Measurements from ENCODE around the gene CCDC117. TPM values are rescaled to one million over a fixed set of nuclear protein-coding genes. Genes with fewer than 3 reads are reported as not detected.
A peak's percentile ranks its signal among the peaks of the same experiment; 100 is the strongest.

Gene CCDC117
- total RNA-seq, 1 experiment from 2014 or later = 12.1 TPM

GRCh38 chr22:28795932-28796856 is 23.7 kb downstream of the CCDC117 start:
- peak overlapping the region; percentile 21 for H3K4me3 Mint-ChIP-seq (ENCODE audit: unreplicated experiment)
- no TSS peak for BruUV-seq (replicated peaks)
- peaks cover 72% of the 10 kb centered on the region for H3K36me3 Mint-ChIP-seq (ENCODE audit: insufficient read depth, unreplicated experiment)
- peak overlapping the region; percentile 35 for H3K27ac Mint-ChIP-seq (ENCODE audit: low read depth, unreplicated experiment)
- DNase-seq (ENCODE audit: unreplicated experiment) = no peak
- TF ChIP-seq, protein P1, sequence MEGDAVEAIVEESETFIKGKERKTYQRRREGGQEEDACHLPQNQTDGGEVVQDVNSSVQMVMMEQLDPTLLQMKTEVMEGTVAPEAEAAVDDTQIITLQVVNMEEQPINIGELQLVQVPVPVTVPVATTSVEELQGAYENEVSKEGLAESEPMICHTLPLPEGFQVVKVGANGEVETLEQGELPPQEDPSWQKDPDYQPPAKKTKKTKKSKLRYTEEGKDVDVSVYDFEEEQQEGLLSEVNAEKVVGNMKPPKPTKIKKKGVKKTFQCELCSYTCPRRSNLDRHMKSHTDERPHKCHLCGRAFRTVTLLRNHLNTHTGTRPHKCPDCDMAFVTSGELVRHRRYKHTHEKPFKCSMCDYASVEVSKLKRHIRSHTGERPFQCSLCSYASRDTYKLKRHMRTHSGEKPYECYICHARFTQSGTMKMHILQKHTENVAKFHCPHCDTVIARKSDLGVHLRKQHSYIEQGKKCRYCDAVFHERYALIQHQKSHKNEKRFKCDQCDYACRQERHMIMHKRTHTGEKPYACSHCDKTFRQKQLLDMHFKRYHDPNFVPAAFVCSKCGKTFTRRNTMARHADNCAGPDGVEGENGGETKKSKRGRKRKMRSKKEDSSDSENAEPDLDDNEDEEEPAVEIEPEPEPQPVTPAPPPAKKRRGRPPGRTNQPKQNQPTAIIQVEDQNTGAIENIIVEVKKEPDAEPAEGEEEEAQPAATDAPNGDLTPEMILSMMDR (IDR thresholded peaks at IDR 0.05; ENCODE audit: unreplicated experiment) = no peak
- CTCF ChIA-PET = interaction anchor here (0.6 to 1.4 kb wide), 2 partner anchors 9 to 33 kb away, joined by 3 to 4 read pairs; no protein-coding TSS in a partner anchor
- intact Hi-C loops (cut with micrococcal nuclease) = no loop called here
- POLR2A ChIA-PET = interaction anchor here (1.0 to 8.1 kb wide), 3 partner anchors 10 to 246 kb away, joined by 3 to 74 read pairs (median 61); partner anchors contain the start of gene CCDC117
- H3K4me1 Mint-ChIP-seq (ENCODE audit: insufficient read depth, unreplicated experiment) = peaks cover 8% of the 10 kb centered on the region
- no peaks in the 10 kb centered on the region for H3K27me3 Mint-ChIP-seq (ENCODE audit: insufficient read depth, unreplicated experiment)
- no peaks in the 10 kb centered on the region for H3K9me3 Mint-ChIP-seq (ENCODE audit: unreplicated experiment)

DNA sequence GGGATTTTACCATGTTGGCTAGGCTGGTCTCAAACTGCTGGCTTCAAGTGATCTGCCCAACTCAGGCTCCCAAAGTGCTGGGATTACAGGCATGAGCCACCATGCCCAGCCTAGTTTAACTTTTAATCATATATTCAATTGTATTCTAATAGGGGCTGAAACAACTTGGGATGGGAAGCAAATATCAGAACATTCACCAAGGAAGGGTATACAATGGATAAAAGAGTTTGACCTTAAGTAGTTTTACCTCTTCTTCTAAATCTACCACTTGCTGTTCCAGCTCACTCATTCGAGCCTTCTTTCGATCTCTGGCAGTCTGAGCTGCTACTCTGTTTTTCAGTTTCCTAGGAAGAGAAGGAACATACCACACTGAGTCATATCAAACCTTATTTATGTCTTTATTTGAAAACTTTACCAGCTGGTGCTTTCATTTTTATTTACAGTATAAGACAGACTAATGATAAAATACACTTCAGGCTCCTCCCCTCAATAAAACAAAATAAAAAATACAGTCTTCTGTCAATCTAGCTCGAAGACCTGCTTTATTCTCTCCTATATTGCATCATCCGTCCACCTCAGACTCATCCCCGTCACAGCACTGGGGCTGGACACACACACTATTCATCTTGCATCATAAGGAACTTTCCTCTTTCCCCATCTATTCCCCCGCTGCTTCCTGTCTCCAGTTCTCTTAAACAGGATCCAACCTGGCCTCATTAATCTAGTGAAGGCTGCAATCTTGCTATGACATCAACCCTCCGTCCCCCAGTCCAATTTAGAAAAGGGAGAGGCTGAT is 26.5 kb downstream of the CCDC117 start:
- no TSS peak for BruUV-seq (replicated peaks)
- Mint-ChIP-seq H3K4me1 (ENCODE audit: insufficient read depth, unreplicated experiment) (peaks cover 13% of the 10 kb centered on the region), H3K27ac (ENCODE audit: low read depth, unreplicated experiment) (peak overlapping the region; percentile 97), H3K9me3 (ENCODE audit: unreplicated experiment) (no peaks in the 10 kb centered on the region), H3K4me3 (ENCODE audit: unreplicated experiment) (peak overlapping the region; percentile 87), H3K36me3 (ENCODE audit: insufficient read depth, unreplicated experiment) (peaks cover 65% of the 10 kb centered on the region), H3K27me3 (ENCODE audit: insufficient read depth, unreplicated experiment) (no peaks in the 10 kb centered on the region)
- intact Hi-C loops (cut with micrococcal nuclease) = loop anchor here (2.0 kb wide), 1 partner anchor 56 kb away; the partner anchor contains the start of gene HSCB
- TF ChIP-seq, protein P1 (IDR thresholded peaks at IDR 0.05; ENCODE audit: unreplicated experiment) = no peak
- peak; percentile 97 for DNase-seq (ENCODE audit: unreplicated experiment)
- ChIA-PET POLR2A (interaction anchor here (0.5 to 8.1 kb wide), 32 partner anchors 8 to 894 kb away, joined by 3 to 74 read pairs (median 3); partner anchors contain the start of genes CCDC117, CHEK2, HSCB and KREMEN1), CTCF (interaction anchor here (0.7 to 3.8 kb wide), 6 partner anchors 9 to 1167 kb away, joined by 3 to 17 read pairs (median 4); no protein-coding TSS in a partner anchor)

- POLR2A ChIA-PET = interaction anchor here (0.6 to 8.1 kb wide), 33 partner anchors 9 to 882 kb away, joined by 3 to 74 read pairs (median 4); partner anchors contain the start of genes CCDC117, CHEK2, EWSR1 and HSCB
- TF ChIP-seq, protein P1 (IDR thresholded peaks at IDR 0.05; ENCODE audit: unreplicated experiment) = no peak
- no peaks in the 10 kb centered on the region for H3K9me3 Mint-ChIP-seq (ENCODE audit: unreplicated experiment)
- H3K27ac Mint-ChIP-seq (ENCODE audit: low read depth, unreplicated experiment) = peak overlapping the region; percentile 97
- peaks cover 13% of the 10 kb centered on the region for H3K4me1 Mint-ChIP-seq (ENCODE audit: insufficient read depth, unreplicated experiment)
- TSS peak; percentile 56 for BruUV-seq (replicated peaks)
- no peaks in the 10 kb centered on the region for H3K27me3 Mint-ChIP-seq (ENCODE audit: insufficient read depth, unreplicated experiment)
- peak; percentile 57 for DNase-seq (ENCODE audit: unreplicated experiment)
- intact Hi-C loops (cut with micrococcal nuclease) = loop anchor here (1.0 to 2.0 kb wide), 2 partner anchors 57 to 89 kb away; partner anchors contain the start of gene HSCB
- CTCF ChIA-PET = interaction anchor here (0.7 to 3.8 kb wide), 6 partner anchors 10 to 1167 kb away, joined by 3 to 17 read pairs (median 4); no protein-coding TSS in a partner anchor
- peaks cover 64% of the 10 kb centered on the region for H3K36me3 Mint-ChIP-seq (ENCODE audit: insufficient read depth, unreplicated experiment)
- H3K4me3 Mint-ChIP-seq (ENCODE audit: unreplicated experiment) = peak overlapping the region; percentile 87
Measured at GRCh38 chr22:28799606-28800307, 27.3 kb downstream of the CCDC117 start.

Measured in MCF 10A (cell line).